ENCODE results near the gene PLPP1.

GRCh38 chr5:55538661-55539060 is 3.9 kb upstream of the PLPP1 start:
- TF ChIP-seq EZH2 (IDR thresholded peaks at IDR 0.05; ENCODE audit: insufficient read depth, poor library complexity, severe bottlenecking) (no peak), EZH2phosphoT487 (IDR thresholded peaks at IDR 0.05; ENCODE audit: insufficient read depth, low read depth) (no peak)

Measured in GM23248 (cell line).